GM10266 (cell line): ENCODE measurements around the gene RBM47.
"Not testable (repeated sequence)": the region's sequence is repeated elsewhere in the genome, so short reads cannot be mapped to it uniquely, and the experiment has no call there.

Experiments used
- DNase-seq: peaks from one replicate; pipeline ENCODE4 v3.0.0; 2012; ENCODE audit errors: extremely low spot score
- TF ChIP-seq, protein P1 (sequence below): IDR thresholded peaks from 2 replicates; pipeline ENCODE4 v1.5.1; 2012; ENCODE audit warnings: mild to moderate bottlenecking, low read depth; ENCODE audit not compliant: control insufficient read depth, insufficient read depth; ENCODE audit errors: missing control alignments

The RBM47 gene

DNA sequence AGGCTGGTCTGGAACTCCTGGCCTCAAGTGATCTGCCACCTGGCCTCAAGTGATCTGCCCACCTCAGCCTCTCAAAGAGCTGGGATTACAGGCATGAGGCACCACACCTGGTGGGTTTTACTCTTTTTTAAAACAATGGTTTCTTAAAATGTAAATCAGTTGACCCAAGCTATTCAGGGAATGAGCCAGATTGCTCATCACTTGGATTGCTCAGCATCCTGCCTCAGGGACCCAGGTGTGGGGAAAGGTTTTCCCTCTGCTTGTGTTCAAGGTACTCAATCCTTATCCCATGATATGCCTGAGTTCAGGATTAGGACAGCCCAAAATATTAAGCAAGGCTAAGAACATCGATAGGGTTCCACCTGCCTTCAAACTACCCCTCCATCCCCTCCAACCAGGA is 227.1 kb downstream of the RBM47 start:
- TF ChIP-seq, protein P1, sequence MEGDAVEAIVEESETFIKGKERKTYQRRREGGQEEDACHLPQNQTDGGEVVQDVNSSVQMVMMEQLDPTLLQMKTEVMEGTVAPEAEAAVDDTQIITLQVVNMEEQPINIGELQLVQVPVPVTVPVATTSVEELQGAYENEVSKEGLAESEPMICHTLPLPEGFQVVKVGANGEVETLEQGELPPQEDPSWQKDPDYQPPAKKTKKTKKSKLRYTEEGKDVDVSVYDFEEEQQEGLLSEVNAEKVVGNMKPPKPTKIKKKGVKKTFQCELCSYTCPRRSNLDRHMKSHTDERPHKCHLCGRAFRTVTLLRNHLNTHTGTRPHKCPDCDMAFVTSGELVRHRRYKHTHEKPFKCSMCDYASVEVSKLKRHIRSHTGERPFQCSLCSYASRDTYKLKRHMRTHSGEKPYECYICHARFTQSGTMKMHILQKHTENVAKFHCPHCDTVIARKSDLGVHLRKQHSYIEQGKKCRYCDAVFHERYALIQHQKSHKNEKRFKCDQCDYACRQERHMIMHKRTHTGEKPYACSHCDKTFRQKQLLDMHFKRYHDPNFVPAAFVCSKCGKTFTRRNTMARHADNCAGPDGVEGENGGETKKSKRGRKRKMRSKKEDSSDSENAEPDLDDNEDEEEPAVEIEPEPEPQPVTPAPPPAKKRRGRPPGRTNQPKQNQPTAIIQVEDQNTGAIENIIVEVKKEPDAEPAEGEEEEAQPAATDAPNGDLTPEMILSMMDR, result no peak

DNA sequence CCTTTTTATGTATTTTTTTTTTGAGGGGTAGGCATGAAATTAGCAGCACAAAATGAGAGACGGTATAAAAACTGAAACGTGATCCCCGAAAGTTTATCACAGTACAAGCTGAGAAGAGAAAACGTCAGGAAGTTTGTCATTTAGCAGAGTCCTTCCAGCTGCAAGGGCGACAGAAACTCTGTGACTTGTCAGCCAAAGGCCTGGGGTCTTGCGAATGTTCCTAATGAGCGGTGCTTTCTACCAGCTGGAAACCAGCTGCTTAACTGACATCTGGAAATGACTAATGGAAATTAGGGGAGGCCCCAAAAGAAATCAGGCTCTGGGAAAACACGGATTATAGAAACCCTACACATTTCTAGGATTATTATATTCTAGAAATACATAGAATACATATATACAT is 228.0 kb downstream of the RBM47 start:
- DNase-seq, result no peak
- TF ChIP-seq, protein P1, result no peak

More for the DNA sequence above, 227.1 kb downstream of the RBM47 start:
- no peak for DNase-seq

GRCh38 chr4:40401096-40401495 is 228.6 kb downstream of the RBM47 start:
- DNase-seq, result no peak
- TF ChIP-seq, protein P1, result no peak

DNA sequence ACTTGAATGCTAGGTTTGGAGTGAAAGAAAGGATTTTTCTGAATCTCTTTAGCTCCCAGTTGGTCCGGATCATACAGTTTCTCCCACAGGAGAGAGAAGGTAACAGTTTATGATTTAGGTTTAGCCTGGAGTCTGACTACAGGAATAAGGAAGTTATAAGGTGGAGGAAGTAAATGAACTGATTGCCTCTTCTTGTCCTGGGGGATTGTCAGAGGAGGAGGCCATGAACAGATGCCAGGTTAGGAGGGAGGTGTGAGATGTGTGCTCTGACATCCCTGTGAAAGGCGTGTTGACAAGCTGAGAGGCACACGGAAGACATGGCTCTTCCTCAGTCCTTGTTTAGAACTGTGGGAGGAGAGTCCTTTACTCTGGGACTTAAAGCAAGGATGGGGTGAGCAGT is 230.1 kb downstream of the RBM47 start:
- TF ChIP-seq, protein P1, result no peak
- no peak for DNase-seq

GRCh38 chr4:40395908-40396793 is 233.5 kb downstream of the RBM47 start:
- no peak for DNase-seq
- TF ChIP-seq, protein P1, result no peak

GRCh38 chr4:40395166-40395900 is 234.3 kb downstream of the RBM47 start:
- TF ChIP-seq, protein P1, result no peak
- no peak for DNase-seq

- TF ChIP-seq, protein P1, result no peak
- DNase-seq, result no peak
Observed at GRCh38 chr4:40394236-40394635, 235.4 kb downstream of the RBM47 start.

GRCh38 chr4:40392241-40392640 is 237.4 kb downstream of the RBM47 start:
- DNase-seq, result not testable (repeated sequence)
